ENCODE results near the gene CTNNBIP1. TPM values are rescaled to one million over a fixed set of nuclear protein-coding genes. Genes with fewer than 3 reads are reported as not detected.

Gene CTNNBIP1
- polyA plus RNA-seq, 1 donor from 2014 or later, result 69.3 TPM

- H3K4me2 ChIP-seq (ENCODE audit: low read length), result no peak overlapping the region
- H3K27ac ChIP-seq (ENCODE audit: low read length), result no peak overlapping the region
- no peaks in the 10 kb centered on the region for H4K20me1 ChIP-seq (ENCODE audit: insufficient read depth)
Observed at GRCh38 chr1:9815150-9815549, 94.9 kb downstream of the CTNNBIP1 start.

GRCh38 chr1:9814619-9815018 lies 95.5 kb downstream of the CTNNBIP1 start:
- H4K20me1 ChIP-seq (ENCODE audit: insufficient read depth), result no peaks in the 10 kb centered on the region
- no peak for TF ChIP-seq POLR2AphosphoS5 (IDR thresholded peaks at IDR 0.05)
- TF ChIP-seq TAF1 (IDR thresholded peaks at IDR 0.05; ENCODE audit: low read depth), result no peak
- TF ChIP-seq EP300 (conservative IDR thresholded peaks at IDR 0.05; ENCODE audit: poor library complexity, severe bottlenecking), result no peak
- TF ChIP-seq MXI1 (conservative IDR thresholded peaks at IDR 0.05; ENCODE audit: poor library complexity, severe bottlenecking), result no peak
- no peak for TF ChIP-seq RAD21 (conservative IDR thresholded peaks at IDR 0.05)
- TF ChIP-seq, protein P1, sequence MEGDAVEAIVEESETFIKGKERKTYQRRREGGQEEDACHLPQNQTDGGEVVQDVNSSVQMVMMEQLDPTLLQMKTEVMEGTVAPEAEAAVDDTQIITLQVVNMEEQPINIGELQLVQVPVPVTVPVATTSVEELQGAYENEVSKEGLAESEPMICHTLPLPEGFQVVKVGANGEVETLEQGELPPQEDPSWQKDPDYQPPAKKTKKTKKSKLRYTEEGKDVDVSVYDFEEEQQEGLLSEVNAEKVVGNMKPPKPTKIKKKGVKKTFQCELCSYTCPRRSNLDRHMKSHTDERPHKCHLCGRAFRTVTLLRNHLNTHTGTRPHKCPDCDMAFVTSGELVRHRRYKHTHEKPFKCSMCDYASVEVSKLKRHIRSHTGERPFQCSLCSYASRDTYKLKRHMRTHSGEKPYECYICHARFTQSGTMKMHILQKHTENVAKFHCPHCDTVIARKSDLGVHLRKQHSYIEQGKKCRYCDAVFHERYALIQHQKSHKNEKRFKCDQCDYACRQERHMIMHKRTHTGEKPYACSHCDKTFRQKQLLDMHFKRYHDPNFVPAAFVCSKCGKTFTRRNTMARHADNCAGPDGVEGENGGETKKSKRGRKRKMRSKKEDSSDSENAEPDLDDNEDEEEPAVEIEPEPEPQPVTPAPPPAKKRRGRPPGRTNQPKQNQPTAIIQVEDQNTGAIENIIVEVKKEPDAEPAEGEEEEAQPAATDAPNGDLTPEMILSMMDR (IDR thresholded peaks at IDR 0.05; ENCODE audit: poor library complexity, severe bottlenecking), result no peak
- TF ChIP-seq SMC3 (conservative IDR thresholded peaks at IDR 0.05; ENCODE audit: poor library complexity), result no peak
- TF ChIP-seq, protein P2, sequence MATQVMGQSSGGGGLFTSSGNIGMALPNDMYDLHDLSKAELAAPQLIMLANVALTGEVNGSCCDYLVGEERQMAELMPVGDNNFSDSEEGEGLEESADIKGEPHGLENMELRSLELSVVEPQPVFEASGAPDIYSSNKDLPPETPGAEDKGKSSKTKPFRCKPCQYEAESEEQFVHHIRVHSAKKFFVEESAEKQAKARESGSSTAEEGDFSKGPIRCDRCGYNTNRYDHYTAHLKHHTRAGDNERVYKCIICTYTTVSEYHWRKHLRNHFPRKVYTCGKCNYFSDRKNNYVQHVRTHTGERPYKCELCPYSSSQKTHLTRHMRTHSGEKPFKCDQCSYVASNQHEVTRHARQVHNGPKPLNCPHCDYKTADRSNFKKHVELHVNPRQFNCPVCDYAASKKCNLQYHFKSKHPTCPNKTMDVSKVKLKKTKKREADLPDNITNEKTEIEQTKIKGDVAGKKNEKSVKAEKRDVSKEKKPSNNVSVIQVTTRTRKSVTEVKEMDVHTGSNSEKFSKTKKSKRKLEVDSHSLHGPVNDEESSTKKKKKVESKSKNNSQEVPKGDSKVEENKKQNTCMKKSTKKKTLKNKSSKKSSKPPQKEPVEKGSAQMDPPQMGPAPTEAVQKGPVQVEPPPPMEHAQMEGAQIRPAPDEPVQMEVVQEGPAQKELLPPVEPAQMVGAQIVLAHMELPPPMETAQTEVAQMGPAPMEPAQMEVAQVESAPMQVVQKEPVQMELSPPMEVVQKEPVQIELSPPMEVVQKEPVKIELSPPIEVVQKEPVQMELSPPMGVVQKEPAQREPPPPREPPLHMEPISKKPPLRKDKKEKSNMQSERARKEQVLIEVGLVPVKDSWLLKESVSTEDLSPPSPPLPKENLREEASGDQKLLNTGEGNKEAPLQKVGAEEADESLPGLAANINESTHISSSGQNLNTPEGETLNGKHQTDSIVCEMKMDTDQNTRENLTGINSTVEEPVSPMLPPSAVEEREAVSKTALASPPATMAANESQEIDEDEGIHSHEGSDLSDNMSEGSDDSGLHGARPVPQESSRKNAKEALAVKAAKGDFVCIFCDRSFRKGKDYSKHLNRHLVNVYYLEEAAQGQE (IDR thresholded peaks at IDR 0.05; ENCODE audit: borderline replicate concordance), result no peak
- no peak for TF ChIP-seq EZH2 (IDR thresholded peaks at IDR 0.05; ENCODE audit: borderline replicate concordance, insufficient read depth, low read length, poor library complexity, severe bottlenecking)

More at GRCh38 chr1:9815150-9815549, 94.9 kb downstream of the CTNNBIP1 start:
- Histone ChIP-seq H3K36me3 (ENCODE audit: insufficient read depth, low read length) (no peaks in the 10 kb centered on the region), H3K9me2 (ENCODE audit: insufficient read depth, low read length) (no peaks in the 10 kb centered on the region), H3F3A (ENCODE audit: insufficient read depth, low read length, poor library complexity, severe bottlenecking) (no peaks in the 10 kb centered on the region), H2AFZ (ENCODE audit: low read depth, low read length) (no peak overlapping the region), H3K4me3 (ENCODE audit: low read length) (no peak overlapping the region), H3K9ac (ENCODE audit: low read length) (no peak overlapping the region), H3K9me3 (ENCODE audit: low read length) (no peaks in the 10 kb centered on the region), H3K27me3 (ENCODE audit: insufficient read depth, low read depth, low read length) (no peaks in the 10 kb centered on the region), H3K79me2 (replicated peaks; ENCODE audit: insufficient read depth, low read length) (peaks cover 71% of the 10 kb centered on the region)
- no peak for TF ChIP-seq POLR2AphosphoS5 (IDR thresholded peaks at IDR 0.05)
- TF ChIP-seq TAF1 (IDR thresholded peaks at IDR 0.05; ENCODE audit: low read depth), result no peak
- no peak for TF ChIP-seq RAD21 (conservative IDR thresholded peaks at IDR 0.05)

More at GRCh38 chr1:9814619-9815018, 95.5 kb downstream of the CTNNBIP1 start:
- H2AFZ ChIP-seq (ENCODE audit: low read depth, low read length), result no peak overlapping the region
- no peak overlapping the region for H3K27ac ChIP-seq (ENCODE audit: low read length)
- no peak overlapping the region for H3K9ac ChIP-seq (ENCODE audit: low read length)
- H3K27me3 ChIP-seq (ENCODE audit: insufficient read depth, low read depth, low read length), result no peaks in the 10 kb centered on the region
- H3K9me2 ChIP-seq (ENCODE audit: insufficient read depth, low read length), result no peaks in the 10 kb centered on the region
- no peaks in the 10 kb centered on the region for H3K9me3 ChIP-seq (ENCODE audit: low read length)
- H3K4me3 ChIP-seq (ENCODE audit: low read length), result no peak overlapping the region
- H3K79me2 ChIP-seq (replicated peaks; ENCODE audit: insufficient read depth, low read length), result peaks cover 66% of the 10 kb centered on the region
- H3K4me2 ChIP-seq (ENCODE audit: low read length), result no peak overlapping the region
- H3F3A ChIP-seq (ENCODE audit: insufficient read depth, low read length, poor library complexity, severe bottlenecking), result no peaks in the 10 kb centered on the region
- no peaks in the 10 kb centered on the region for H3K36me3 ChIP-seq (ENCODE audit: insufficient read depth, low read length)
